Suppressor macrophage treated with lipopolysaccharide for 4 hours (primary cell): ENCODE results near the gene PLA2G2E.

ENCODE experiments used
- DNase-seq: peaks from one replicate; pipeline ENCODE4 v3.0.0-alpha.2; 2020

PLA2G2E gene

DNA sequence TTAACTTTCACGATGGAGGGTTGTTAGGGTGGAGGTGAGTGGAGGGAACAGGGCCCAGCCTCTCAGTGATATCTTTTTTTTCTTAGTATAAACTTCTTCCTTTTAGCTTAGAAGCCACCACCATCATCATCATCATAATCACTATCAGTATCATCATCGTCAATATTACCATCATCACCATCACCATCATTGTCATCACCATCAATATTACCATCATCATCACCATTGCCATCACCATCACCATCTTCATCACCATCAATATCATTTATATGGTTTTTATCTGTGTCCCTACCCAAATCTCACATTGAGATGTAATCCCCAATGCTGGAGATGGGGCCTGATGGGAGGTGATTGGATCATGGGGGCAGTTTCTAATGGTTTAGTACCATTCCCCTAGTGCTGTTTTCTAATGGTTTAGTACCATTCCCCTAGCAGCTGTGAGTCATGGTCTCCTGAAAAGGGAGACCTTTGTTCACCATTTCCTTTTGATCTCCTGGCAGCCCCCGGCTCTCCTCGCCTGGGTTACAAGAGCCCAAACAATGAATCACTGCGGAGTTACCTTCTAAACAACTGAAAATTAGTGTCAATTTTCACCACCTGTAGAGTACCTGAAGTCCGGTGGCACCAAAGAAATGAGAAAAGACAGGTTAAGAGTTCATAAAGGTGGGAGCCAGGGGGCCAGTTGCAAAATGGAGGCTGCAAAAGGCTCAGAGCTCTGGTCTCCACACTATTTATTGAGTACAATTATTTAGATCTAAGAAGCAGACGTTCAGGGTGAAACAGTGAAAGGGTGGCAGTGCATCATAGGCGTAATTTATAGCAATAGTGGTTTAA, 3.1 kb upstream of the PLA2G2E start:
- no peak for DNase-seq

DNA sequence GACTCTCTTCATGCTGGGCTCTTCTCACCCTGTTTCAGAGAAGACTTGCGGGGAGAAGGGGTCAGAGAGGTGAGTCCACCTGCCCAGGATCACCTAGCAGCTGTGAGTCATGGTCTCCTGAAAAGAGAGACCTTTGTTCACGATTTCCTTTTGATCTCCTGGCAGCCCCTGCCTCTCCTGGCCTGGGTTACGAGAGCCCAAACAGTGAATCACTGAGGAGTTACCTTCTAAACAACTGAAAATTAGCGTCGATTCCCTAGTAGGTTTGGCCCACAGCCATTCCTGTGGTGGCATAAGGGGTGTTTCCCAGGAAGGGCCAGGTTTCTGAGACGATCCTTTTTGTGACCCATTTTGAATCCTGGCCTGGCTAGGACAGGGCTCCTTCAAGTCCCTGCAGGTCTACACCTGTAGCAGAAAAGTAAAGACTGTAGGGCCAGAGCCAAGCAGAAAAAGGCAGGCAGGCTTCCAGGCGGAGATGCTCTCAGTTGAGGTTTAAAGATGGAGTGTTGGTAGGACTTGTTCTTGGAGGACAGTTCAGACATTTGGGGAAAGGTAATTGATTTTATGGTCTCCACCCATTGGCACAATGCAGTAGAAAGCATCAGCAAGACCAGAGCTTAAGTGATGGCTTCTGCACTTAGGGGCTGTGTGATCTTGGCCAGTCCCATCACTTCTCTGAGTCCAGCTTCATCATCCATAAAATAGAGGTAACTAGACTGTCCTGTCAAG, 2.1 kb upstream of the PLA2G2E start:
- no peak for DNase-seq

DNA sequence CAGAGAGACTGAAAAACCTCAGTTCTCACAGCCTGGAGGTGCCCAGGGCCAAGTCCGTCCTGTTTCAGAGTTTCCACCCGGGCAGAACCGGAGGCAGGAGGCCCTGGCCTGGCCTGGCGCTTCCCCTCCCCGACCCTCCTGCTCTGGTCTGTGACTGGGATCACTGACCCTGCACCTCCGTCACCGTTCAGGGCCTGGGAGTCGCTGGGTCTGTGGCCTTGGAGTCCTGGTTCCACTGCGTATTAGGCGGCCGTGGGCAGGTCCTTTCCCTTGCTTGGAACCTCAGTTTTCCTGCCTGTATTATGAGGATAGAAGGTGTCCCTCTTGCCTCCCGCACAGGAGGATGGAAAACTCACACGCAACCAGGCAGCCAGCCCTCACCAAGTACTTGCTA, 533 bp upstream of the PLA2G2E start:
- no peak for DNase-seq

- no peak for DNase-seq
Measured at GRCh38 chr1:19922015-19922688, 1.3 kb downstream of the PLA2G2E start.

DNA sequence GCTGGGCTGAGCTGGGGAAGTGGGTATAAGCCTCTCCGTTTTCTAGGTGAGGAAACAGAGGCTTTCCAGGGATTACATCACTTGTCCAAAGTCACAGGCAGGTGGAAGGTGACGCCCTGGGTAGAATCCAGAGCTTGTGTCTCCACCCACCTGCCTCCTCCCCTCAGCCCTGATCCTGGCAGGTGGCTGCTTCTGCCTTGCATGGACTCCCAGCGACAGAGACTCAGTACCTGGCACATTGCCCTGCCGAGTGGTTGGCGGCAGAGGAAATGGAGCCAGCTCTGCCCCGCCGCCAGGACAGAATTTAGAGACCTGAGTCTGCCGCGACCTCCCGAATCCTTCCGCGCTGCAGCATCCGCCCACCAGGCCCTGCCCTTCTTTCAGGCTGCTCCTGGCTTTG, 2.1 kb downstream of the PLA2G2E start:
- no peak for DNase-seq

GRCh38 chr1:19920132-19920710, 3.2 kb downstream of the PLA2G2E start:
- DNase-seq = no peak

GRCh38 chr1:19918057-19918456, 5.4 kb downstream of the PLA2G2E start:
- DNase-seq = peak; percentile 81

- DNase-seq = no peak
Measured at GRCh38 chr1:19910650-19911049, 12.8 kb downstream of the PLA2G2E start.

GRCh38 chr1:19909971-19910370, 13.4 kb downstream of the PLA2G2E start:
- DNase-seq = no peak

- no peak for DNase-seq
Measured at GRCh38 chr1:19909392-19909791, 14.0 kb downstream of the PLA2G2E start.

- no peak for DNase-seq
Measured at GRCh38 chr1:19907456-19907855, 16.0 kb downstream of the PLA2G2E start.

DNA sequence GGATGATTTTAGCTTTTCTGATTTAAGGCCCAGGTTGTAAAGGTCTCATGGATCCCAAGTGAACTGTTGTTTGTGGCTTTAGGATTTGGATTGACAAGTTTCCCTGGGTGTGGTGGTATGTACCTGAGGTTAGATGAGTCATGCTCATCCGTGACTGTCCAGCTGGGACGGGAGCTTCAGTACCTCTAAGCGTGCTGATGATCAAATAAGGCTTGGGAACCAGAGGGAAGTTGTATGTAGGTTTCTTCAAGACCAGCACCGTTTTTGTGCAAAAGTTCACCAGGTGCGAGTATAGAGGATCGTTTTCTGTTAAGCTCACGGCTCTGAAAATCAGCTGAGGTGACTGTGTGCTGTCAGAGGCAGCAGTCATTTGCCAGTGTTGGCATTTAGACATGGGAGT, 19.8 kb downstream of the PLA2G2E start:
- no peak for DNase-seq

GRCh38 chr1:19901653-19902052, 21.8 kb downstream of the PLA2G2E start:
- DNase-seq = no peak

DNA sequence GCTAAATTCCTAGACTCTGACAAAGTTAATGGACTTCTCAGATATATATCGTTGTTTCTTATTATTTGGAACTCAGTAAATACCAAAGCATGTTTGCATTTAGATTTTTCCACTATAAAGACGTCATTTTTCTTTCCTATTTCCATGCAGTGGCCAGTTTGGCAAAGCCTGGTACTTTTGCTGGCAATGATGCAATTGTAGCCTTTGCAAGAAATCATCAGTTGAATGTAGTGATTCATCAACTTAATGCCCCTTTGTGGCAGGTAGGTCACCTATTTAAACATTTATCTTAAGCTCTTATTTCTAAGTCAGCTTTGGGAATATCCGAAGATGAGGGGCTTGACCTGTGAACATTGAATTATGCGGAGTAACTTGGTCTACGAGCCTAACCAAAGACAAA, 29.2 kb downstream of the PLA2G2E start:
- no peak for DNase-seq

DNA sequence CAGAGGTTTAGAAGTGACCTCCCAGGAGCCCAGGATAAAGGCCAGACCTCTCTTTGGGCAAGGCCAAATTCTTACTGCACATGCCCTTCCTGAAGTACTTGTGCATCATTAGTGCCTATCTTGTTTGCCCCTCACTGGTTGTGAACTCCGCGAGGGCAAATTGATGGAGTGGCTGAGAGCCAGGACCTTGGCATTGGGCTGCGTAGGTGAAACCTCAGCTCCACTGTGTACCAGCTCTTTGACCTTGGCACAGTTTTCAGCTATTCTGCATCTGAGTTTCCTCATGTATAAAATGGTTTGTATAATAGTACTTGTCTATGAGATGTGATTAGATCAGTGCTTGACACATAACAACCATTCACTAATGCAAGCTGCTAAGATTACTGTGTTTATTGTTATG, 29.7 kb downstream of the PLA2G2E start:
- DNase-seq = no peak

- no peak for DNase-seq
Measured at GRCh38 chr1:19892628-19893168, 30.7 kb downstream of the PLA2G2E start.

DNA sequence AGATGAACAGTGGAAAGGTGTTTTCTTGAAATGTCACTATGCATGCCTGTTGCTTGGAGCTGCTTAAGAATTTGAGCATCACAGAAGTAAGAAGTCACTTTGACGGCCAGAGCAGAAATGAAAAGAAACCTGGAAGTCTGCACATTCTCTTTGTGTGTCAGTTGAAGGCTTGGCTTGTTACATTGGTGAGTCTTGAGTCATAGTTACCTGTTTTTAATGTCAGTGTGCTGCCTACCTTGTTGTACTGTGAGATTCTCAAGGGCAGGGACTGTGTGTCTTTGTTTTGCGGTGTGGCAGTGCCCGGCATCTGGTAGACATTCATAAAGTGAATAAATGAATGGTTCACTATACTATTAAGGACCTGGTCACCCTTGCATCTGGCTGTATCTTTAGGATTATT, 31.3 kb downstream of the PLA2G2E start:
- DNase-seq = no peak

DNA sequence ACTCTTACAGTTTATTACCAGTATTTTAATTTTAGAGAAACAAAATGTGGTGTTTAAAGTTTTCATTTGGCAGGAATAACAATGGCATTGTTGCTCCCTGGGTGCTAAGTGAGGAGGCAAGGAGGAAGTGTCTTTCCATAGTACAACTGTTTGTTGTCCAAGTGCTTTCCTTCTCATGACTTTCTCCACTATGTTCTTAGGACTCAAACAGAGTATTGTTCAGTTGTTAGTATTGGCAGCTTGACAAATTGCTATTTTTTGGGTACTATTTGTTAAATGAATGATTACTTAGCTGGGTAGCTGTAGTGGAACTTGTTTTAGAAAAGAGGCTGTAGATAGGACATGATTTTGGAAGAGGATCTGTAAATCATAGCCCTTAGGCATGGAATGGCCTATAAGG, 33.8 kb downstream of the PLA2G2E start:
- no peak for DNase-seq

GRCh38 chr1:19888112-19888511, 35.3 kb downstream of the PLA2G2E start:
- no peak for DNase-seq

- DNase-seq = no peak
Measured at GRCh38 chr1:19885821-19886220, 37.6 kb downstream of the PLA2G2E start.

DNA sequence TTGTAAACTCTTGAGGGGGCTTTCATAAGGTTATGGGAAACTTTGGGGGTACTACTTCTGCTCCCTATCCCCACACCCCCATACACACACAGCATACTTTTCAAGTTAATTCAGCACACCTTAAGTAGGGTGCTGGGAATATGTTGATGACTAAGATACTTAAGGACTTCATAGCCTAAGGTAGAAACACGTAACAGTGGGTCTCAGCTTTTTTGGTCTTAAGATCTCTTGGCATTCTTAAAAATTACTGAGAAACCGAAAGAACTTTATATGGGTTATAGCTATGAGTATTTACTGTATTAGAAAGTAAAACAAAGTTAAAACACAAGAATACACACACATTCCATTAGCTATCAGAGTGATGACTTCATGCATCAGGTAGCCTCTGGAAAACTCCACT, 39.1 kb downstream of the PLA2G2E start:
- no peak for DNase-seq

DNA sequence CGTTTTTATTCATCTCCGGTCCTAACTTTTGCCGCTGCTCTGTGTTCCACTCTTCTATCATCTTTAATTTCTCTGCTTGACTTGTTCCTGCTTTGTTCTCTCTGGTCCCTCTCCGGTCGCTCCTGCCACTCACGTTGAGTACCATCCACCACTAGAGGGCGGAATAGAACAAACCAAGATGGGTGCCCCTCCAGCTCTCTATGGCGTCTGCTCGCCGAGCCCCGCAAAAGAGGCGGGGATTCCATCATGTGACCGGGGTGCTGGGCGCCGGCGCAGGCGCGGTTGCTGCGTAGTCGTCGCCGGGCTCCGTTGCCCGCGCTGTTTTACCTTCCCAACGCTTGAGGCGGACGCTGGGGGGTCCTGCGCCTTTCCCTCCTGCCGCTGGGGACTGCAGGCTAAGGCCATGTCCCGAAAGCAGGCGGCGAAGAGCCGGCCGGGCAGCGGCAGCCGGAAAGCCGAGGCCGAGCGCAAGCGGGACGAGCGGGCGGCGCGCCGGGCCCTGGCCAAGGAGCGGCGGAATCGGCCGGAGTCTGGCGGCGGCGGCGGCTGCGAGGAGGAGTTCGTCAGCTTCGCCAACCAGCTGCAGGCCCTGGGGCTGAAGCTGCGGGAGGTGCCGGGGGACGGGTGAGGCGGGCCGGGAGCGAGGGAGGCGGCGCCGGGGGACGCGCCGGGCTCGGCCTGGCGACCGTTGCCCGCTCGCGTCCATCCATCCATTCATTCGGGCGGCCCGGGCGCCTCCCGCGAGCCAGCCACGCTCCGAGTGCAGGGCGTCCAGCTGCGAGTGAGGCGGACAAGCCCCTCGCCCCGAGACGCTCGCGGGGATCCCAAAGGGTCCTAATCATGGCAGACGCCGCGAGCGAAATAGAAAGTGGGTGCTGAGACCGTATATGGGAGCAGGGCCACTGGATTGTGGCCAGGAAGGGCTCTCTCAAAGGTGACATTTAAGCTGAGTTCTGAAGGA, 41.0 kb downstream of the PLA2G2E start, which contains the start of gene OTUD3:
Gene OTUD3, plus strand, starts transcription at position 285 of the 961 bp plus-strand sequence. Its CDS starts 119 bp downstream, at position 404.
- DNase-seq = peak; percentile 99
